ENCODE measurements around the gene USP9X.
A peak's percentile ranks its signal among the peaks of the same experiment; 100 is the strongest.
"Not testable (repeated sequence)": the region's sequence is repeated elsewhere in the genome, so short reads cannot be mapped to it uniquely, and the experiment has no call there.

Gene USP9X, protein sequence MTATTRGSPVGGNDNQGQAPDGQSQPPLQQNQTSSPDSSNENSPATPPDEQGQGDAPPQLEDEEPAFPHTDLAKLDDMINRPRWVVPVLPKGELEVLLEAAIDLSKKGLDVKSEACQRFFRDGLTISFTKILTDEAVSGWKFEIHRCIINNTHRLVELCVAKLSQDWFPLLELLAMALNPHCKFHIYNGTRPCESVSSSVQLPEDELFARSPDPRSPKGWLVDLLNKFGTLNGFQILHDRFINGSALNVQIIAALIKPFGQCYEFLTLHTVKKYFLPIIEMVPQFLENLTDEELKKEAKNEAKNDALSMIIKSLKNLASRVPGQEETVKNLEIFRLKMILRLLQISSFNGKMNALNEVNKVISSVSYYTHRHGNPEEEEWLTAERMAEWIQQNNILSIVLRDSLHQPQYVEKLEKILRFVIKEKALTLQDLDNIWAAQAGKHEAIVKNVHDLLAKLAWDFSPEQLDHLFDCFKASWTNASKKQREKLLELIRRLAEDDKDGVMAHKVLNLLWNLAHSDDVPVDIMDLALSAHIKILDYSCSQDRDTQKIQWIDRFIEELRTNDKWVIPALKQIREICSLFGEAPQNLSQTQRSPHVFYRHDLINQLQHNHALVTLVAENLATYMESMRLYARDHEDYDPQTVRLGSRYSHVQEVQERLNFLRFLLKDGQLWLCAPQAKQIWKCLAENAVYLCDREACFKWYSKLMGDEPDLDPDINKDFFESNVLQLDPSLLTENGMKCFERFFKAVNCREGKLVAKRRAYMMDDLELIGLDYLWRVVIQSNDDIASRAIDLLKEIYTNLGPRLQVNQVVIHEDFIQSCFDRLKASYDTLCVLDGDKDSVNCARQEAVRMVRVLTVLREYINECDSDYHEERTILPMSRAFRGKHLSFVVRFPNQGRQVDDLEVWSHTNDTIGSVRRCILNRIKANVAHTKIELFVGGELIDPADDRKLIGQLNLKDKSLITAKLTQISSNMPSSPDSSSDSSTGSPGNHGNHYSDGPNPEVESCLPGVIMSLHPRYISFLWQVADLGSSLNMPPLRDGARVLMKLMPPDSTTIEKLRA (N-terminal part only)

DNA sequence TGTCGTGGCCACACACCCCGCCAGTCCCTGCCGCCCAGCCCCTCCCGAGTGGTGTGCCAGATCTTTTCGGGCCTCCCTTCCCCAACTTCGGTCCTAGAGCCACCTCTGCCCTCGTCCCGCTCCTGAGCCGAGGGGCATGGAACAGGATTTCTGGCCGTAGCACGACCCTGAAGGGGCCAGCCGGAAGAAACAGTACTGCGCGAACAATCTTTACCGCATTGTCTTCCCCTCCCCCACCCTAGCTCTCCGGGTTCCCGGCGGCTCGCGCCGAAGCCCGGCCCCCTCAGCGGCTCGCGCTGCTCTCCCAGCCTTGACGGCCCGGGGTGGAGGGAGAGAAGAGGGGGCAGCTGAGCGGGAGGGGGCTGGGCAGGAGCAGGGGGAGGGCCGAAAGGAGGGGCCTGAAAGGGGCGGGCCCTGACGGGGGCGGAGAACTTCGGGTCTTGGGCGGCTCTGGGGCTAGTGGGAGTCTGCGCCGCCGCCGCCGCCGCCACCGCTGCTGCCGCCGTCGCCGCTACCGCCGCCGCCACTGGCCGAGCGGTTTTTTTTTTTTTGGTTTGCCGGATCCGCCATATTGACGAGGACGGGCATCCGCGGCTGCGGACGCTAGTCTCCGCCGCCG is at the start of gene USP9X:
Gene USP9X, plus strand, starts transcription at position 553 of the 619 bp plus-strand sequence. CDS start 38,184 bp downstream, outside the sequence.
- DNase-seq: peak; percentile 79

DNA sequence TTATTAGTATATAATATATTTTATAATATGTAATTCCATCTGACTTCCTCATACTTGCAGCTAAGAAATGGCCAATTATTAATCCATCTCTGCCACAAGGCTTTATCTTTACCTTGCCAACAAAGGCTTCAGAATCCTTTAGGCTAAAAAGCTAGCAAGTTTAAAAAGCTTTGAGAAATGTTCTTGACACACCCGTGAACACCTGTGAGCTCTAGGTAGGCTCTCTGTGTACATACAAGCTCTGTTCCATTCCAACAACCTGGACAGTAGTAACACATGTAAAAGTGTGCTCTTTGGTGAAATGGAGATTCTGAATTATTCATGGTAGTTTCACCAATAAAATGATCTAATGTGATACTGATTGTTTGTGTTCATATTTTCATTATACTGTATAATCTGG is 49.7 kb upstream of the USP9X start:
- no peak for DNase-seq

DNA sequence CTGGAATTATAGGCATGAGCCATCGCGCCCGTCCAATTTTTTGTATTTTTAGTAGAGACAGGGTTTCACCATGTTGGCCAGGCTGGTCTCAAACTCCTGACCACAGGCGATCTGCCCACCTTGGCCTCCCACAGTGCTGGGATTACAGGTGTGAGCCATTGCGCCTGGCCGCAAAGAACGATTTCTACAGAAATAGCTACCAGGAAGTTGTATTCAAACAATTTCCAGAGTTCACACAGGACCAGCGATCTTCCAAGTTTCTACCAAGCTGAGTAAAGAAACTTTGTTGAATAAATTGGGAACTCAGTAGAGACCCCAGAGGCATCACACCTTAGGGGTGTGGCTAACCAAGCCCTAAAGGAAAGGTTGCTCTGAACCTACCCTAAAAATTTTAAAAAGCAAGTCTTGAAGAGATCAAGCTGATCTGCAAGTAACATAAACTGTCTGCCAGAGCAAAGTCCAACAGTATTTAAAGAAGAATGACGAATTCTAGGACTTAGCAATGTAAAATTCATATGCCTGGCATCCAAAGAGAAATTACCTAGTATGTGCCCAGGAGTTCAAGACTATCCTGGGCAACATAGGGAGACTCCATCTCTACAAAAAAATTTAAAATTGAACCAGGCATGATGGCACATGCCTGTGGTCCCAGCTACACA is 48.4 kb upstream of the USP9X start:
- DNase-seq: no peak

DNA sequence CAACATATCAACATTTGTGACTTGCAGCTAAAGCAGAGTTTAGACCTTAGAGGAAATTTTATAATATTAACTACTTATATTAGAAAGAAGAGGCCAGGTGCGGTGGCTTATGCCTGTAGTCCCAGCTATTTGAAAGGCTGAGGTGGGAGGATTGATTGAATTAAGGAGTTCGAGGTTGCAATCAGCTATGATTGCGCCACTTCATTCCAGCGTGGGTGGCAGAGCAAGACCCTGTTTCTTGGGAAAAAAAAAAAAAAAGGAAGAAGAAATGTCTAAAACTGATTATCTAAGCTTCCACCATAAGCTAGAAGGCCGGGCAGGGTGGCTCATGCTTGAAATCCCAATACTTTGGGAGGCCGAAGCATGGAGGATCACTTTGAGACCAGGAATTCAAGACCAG is 42.0 kb upstream of the USP9X start:
- DNase-seq: no peak

DNA sequence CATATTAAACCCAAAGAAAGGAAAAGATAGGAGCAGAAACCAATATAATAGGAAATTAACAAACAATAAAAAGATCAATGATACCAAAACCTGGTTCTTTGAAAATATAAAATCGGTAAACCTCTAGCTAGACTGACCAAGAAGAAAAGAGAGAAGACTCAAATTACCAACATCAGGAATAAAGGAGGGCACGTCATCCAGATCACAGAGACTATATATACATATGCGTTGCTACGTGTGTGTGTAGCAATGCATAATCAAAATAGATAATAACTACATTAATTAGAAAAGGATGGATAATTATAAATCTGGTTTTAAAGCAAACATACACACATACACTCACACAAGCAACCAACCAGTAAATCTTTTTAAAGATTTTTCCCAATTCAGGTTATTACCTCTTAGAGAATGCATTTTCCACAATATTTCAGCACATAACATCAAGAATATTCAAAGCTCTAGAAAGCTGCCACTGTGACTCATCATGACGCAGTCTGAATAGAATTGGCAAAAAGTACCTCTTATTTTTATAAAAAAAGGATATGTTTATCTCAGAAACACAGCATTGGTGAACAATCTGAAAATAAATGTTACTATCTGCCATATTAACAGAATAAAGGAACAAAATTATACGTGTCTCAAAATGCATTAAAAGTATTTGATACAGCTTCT is 41.4 kb upstream of the USP9X start:
- no peak for DNase-seq

DNA sequence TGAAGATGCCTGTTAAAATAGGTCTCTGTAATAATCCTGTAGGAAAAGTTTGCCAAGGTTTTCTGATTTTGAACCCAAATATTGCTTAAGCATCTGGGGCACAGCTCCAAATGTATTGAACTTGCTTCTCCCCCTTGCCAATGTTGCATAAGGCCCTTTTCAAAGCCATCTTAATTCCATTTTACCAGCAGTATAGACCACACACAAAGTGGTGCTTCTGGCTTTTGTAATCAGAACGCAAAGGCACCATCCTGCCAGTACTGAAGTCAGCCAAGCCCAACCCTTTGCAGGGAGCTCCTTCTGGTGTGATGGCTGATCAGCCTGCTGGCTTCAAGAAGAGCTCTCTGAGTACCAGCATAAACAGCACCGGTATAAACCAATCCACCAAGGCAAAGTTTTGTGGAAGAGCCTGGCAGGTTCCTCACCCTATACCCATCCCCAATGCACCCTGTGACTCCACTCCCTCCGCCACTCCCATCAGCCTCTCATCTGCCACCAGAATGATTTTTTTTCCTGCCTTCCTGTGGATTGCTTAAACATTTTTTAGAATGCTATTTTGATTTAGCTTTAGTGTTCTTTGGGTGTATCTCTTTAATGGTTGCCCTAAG is 39.2 kb upstream of the USP9X start:
- DNase-seq: no peak

DNA sequence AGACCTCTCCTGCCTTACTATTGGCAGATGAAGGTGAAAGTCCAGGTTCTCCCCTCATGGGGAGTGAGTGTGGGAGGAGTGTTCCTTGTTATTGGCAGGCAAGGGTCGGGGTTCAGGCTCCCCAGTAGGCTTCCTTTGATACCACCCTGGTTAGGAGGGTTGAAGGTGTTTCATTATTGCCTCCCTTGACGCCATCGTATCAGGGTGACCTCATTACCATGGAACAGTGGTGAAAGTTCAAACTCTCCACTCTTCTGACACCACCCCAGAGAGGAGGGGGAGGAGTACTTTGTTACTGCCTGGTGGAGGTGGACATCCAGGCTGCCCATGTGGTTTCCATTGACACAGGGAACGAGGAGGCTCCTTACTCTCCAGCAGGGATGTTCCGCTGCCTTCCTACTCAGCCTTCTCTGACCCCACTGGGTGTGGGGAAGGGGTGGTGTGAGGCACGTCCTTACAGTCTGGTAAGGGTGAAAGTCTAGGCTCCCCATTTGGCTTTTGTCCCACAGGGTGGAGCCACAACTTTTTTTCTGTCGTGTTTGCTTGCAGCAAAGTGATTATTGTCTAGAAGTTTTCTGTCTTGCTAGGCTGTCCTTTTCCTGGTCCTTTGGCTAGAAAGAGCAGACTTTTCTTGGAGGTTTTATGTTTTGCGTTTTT is 37.2 kb upstream of the USP9X start:
- no peak for DNase-seq

DNA sequence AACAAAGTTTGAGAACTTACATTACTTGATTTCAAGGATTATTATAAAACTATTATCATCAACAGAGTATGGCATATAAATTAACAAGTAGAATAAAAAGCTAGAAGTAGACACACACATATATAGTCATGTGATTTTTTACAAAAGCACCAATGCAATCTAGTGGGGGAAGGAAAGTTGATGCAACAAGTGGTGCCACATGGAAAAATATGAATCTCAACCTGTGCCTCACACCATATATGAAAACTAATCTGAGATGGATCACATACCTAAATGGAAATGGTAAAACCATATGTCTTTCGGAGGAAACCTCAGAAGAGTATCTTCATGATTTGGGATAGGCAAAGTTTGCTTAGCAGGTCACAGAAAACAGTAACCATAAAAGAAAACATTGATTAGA is 34.9 kb upstream of the USP9X start:
- no peak for DNase-seq

DNA sequence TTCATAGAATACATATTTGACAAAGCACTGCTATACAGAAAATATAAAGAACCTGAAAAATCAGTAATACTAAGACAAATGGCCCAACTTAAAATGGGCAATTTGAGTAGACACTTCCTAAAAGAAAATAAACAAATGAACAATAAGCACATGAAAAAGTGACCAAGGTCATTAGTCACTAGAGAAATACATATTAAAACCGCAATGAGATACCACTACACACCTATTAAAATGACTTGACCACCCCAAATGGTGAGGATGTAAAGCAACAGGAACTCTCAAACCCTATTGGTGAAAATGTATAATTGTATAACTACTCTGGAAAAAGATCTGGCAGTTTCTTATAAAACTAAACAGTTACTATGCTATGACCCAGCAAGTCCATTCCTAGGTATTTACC is 34.0 kb upstream of the USP9X start:
- no peak for DNase-seq

DNA sequence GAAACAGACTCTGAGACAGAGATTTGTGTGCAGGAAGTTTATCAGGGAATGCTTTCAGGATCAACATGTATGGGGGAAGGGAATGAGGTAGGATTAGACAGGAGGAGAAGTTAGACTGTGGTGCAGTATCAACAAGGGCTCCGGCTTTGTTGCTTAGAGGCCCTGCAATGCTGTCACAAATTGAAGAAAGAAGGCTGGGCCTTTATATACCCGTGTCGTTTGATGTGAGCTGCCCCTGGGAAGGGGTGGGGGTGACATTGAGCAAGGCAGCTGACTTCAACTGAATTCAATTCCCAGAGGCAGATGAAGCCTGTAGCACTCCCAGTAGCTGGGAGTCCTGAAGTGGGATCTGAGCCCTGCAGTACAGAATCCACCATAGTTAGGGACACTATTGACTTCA is 29.5 kb upstream of the USP9X start:
- DNase-seq: no peak

DNA sequence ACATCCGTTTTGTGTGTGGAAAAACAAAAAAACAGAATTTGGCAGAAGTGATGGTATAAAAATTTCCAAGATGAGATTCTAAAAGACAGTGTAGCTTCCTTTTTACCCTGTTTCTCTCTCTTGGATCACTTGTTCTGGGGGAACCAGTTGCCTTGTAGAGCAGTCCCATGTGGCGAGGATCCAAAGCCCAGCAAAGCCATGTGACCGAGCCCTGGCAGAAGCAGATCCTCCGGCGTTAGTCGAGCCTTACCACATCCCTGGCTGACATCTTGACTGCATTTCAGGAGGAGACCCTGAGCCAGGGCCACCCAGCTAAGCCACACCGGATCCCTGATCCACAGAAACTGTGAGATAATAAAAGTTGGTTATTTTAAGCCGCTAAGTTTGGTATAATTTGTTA is 22.0 kb upstream of the USP9X start:
- DNase-seq: not testable (repeated sequence)

DNA sequence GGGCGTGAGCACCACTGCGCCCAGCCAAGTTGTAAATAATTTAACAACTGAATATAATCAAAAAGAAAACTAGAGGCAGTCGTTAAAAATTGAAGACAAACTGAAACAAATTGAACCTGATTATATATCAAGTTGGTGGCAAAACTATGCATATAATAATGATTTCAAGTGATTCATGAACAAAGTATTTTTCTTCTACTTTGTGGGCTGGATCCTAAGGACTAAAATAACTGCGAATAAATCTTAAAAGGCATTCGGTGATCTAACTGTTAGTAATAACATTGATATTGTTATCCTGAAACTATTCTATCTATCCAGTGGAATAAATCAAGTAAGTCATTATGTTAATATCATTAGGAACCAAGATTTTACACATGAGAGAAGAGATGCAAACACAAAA is 21.2 kb upstream of the USP9X start:
- no peak for DNase-seq

DNA sequence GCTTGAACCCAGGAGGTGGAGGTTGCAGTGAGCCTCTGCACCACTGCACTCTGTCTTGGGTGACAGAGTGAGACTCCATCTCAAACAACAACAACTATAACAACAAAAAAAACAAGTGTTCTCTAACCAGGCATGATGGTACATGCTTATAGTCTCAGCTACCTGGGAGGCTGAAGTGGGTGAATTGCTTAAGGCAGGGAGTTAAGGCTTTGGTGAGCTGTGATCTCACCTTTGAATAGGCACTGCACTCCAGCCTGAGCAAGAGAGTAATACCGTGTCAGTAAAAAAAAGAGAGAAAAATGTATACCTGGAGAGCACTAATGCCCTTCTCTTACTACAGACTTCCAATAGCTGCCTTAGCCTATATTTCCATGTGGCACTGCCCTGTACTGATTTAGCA is 18.9 kb upstream of the USP9X start:
- no peak for DNase-seq

DNA sequence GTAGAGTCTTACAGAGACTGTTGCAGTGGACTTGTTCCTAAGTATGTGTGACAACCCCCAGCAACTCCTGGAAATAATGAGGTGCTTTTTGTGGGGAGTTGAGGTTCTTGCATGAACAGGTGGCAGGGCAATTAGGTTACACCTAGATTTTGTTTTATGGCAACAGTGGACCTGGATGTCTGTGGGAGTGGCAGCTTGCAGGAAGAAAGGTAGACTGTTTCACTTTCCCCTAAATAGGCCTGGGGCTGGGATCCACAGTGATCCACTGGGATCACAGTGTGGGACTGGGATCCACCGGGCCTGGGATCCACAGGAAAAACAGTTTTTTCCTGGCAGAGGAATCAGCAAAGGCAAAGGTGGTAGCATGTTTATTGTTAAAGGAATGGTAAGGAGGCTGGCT is 18.3 kb upstream of the USP9X start:
- no peak for DNase-seq

DNA sequence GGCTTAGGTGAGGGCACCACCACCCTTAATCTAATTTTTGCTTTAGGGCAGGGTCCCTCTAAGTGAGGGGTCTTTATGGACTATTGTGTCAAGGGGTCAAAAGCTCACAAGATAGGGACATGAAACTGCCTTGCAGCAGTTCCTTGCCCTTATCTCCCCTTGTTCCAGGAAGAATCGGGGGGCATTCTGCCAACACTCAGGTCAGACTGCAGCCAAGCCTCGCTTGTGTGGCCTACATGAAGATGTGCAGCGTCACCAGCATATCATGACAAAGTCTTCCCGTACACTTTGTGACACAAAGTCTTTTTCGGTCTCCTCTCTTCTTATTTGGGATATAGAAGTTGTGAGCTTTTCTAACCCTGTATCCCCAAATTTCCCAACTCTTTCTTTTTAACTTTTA is 17.5 kb upstream of the USP9X start:
- no peak for DNase-seq

DNA sequence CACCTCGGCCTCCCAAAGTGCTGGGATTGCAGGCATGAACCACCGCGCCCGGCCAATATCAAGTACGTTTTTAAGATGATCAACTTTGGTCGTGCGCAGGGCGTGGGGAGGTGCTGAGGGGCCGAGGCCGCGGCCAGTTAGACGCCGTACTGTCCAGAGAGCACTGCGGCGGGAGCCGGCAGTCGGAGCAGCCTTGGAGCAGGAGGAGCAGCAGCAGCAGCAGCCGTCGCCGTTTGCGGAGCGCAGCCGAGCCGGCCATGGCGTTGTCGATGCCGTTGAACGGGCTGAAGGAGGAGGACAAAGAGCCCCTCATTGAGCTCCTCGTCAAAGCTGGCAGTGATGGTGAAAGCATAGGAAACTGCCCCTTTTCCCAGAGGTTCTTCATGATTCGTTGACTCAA is 8.5 kb upstream of the USP9X start:
- DNase-seq: no peak

DNA sequence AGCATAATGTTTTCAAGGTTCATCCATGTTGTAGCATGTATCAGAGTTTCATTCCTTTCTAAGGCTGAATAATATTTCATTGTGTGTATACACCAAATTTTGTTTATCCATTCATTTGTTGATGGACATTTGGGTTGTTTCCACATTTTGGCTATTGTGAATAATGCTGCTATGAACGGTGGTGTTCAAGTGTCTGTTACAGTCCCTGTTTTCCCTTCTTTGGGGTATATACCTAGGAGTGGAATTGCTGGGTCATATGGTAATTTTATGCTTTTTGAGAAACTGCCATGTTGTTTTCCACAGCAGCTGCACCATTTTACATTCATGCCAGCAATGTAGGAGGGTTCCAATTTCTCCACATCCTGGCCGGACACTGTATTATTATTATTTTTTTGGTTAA is 3.4 kb upstream of the USP9X start:
- no peak for DNase-seq

DNA sequence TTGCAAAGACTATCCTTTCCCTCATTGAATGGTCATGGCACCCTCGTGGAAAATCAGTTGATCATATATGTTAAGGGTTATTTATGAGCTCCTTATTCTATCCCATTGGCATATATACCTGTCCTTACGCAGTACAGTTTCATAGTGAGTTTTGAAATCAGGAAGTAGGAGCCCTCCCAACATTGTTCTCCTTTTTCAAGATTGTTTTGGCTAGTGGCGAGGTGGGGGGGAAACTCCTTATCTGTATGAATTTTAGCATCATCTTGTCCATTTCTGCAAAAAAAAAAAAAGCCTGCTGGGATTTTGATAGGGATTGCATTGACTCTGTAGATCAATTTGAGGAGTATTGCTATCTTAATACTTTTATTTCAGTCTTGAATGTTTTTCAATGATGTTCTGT is 2.5 kb upstream of the USP9X start:
- DNase-seq: no peak

DNA sequence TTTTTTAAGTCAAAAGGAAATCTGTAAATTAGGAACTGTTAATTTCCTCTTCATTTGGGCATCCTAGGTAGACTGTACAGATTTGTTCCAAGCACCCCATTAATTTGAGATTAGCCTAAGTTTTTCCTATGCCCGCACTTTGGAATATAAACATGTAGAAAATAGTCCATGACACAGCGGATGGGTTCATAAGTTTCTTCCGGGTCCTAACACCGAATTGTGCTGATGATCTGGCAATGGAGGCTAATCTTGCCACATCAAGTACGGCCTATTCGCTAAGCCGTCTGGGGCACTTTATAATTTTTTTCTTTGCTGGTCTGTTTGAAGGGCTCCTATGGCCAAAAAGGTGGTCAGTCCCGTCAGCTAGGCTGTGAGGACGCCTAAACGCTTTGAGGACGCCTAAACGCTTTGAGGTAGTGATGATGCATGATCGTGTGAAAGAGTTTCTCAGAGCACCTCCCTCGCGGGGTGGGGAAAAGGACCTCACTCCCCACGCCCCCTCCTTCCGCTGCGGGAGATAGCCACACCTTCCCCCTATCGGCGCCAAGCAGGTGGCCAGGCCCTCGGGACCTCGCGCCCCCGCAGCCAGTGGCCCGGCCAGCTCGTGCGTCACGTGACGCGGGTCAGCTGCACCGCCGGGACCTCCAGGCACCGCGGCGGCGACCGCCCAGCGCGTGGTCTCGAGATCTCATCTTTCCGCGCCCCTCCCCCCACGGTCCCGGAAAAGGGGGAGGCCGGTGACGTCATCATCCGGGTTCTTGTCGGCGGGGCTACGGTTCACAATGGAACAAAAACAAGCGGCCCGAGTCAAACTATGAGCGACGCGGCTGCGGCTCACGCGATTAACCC is 977 bp upstream of the USP9X start:
- DNase-seq: peak; percentile 95

DNA sequence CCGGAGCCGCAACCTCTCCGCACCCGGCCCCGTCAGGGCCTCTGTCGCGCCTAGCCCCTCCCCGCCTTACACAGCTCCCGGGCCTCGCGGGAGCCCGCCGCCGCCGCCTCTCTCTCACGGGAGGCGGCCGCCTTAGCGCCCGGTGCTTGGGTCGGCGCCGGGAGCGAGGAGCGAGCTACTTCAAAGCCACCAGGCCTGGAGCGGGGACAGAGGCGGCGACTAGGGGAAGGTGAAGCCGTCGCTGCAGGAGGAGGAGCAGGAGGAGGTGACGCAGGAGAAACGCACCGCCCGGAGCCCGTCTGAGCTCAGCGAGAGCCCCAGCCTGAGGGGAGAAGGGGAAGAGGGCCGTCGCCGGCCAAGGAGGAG is 250 bp downstream of the USP9X start:
- DNase-seq: no peak
